Glutamatergic neuron (in vitro differentiated cells): ENCODE results near the gene GPR55. TPM values are rescaled to one million over a fixed set of nuclear protein-coding genes. Genes with fewer than 3 reads are reported as not detected.

Source experiments
- DNase-seq: peaks from one replicate; pipeline ENCODE4 v3.0.0; 2022
- H3K27ac Mint-ChIP-seq: one replicate; pipeline ENCODE4 v1.8.0; 2020; ENCODE audit warnings: mild to moderate bottlenecking, mixed read lengths, inconsistent platforms; ENCODE audit not compliant: unreplicated experiment
- H3K27me3 Mint-ChIP-seq: one replicate; pipeline ENCODE4 v1.8.0; 2020; ENCODE audit warnings: mild to moderate bottlenecking, moderate library complexity, mixed read lengths, inconsistent platforms; ENCODE audit not compliant: unreplicated experiment
- H3K36me3 Mint-ChIP-seq: one replicate; pipeline ENCODE4 v1.8.0; 2020; ENCODE audit warnings: mild to moderate bottlenecking, mixed read lengths, inconsistent platforms; ENCODE audit not compliant: unreplicated experiment
- H3K4me1 Mint-ChIP-seq: one replicate; pipeline ENCODE4 v1.8.0; 2020; ENCODE audit warnings: mild to moderate bottlenecking, low read depth, mixed read lengths, inconsistent platforms; ENCODE audit not compliant: unreplicated experiment
- H3K4me3 Mint-ChIP-seq: one replicate; pipeline ENCODE4 v1.8.0; 2020; ENCODE audit warnings: mild to moderate bottlenecking, mixed read lengths, inconsistent platforms; ENCODE audit not compliant: unreplicated experiment
- H3K9me3 Mint-ChIP-seq: one replicate; pipeline ENCODE4 v1.8.0; 2020; ENCODE audit warnings: mild to moderate bottlenecking, moderate library complexity, mixed read lengths, inconsistent platforms; ENCODE audit not compliant: unreplicated experiment
- total RNA-seq: library from RNA; stranded (reverse); fragmentation: NEBNext Ultra II Directional; extraction: Animal tissue kit (Norgen Biotek cat#: 25700); gene quantifications from one replicate; pipeline ENCODE4 v1.2.1, GENCODE V29; 2021; ENCODE audit not compliant: unreplicated experiment
- TF ChIP-seq, protein P1 (sequence below): fragments of 200-600 bp; sonication (generic); IDR thresholded peaks from one replicate; pipeline ENCODE4 v1.5.0; 2021; ENCODE audit not compliant: partially characterized antibody, unreplicated experiment

The GPR55 gene
- total RNA-seq, 1 donor from 2014 or later: not detected

DNA sequence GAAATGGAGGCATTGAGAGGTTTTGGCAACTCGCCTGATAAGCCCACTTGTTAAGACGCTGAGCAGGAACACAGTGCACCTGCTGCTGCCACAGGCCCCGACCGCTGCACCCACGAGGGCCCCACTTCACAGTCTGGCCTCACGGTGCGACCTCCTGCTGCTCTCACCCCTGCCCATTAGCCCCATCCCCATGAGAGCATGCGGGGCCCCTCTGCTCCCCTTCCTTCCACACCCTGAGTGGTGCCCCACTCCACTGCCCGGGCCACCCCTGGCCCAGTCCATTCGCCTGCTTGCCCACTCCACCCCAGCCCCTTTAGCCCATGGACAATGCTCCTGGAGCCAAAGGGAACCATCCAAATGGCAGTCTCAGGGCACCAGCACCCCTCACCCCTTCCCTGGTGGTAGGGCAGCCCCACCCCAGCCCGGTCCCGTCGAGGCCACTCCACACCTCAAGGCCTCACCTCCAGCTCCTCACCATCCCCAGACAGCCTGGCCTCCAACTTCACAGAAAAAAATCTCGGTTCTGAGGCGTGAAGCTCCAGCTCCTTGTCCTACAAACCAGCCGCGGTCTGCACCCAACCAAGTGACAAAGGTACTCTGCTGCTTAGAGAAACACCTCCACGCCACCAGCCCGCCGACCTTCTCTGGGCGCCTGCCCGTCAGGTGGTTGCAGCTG, 6.7 kb upstream of the GPR55 start:
- Mint-ChIP-seq H3K4me3 (no peak overlapping the region), H3K4me1 (peaks cover 9% of the 10 kb centered on the region), H3K9me3 (peaks cover 4% of the 10 kb centered on the region), H3K27me3 (peaks cover 9% of the 10 kb centered on the region), H3K27ac (no peak overlapping the region), H3K36me3 (no peaks in the 10 kb centered on the region)
- TF ChIP-seq, protein P1, sequence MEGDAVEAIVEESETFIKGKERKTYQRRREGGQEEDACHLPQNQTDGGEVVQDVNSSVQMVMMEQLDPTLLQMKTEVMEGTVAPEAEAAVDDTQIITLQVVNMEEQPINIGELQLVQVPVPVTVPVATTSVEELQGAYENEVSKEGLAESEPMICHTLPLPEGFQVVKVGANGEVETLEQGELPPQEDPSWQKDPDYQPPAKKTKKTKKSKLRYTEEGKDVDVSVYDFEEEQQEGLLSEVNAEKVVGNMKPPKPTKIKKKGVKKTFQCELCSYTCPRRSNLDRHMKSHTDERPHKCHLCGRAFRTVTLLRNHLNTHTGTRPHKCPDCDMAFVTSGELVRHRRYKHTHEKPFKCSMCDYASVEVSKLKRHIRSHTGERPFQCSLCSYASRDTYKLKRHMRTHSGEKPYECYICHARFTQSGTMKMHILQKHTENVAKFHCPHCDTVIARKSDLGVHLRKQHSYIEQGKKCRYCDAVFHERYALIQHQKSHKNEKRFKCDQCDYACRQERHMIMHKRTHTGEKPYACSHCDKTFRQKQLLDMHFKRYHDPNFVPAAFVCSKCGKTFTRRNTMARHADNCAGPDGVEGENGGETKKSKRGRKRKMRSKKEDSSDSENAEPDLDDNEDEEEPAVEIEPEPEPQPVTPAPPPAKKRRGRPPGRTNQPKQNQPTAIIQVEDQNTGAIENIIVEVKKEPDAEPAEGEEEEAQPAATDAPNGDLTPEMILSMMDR: no peak
- no peak for DNase-seq

DNA sequence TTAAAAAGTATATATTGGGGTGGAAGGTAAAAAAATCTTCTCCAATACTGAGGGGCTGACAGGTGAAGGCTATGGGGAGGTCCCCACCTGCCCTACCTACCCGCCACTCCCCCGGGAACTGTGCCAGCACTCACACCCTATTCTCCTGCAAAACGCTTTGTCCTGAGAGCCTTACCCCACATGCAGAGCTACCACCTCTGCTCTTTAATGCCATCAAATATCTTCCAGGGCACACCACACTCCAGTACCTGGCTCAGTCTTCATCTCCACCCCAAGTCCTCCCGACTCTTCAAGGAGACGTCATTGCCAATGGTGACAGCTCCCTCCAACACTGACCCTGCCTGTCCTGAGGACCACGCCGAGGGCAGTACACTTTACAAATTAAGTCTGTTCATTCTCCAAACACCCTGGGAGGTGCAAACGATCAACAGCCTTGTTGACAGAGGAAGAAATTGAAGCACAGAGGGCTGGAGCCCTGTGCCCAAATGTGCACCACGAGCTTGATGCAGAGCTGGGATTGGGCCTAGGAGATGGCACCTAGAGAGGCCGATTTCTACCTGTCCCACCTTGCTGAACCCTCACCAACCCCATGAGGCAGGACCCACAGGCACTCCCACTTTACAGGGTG, 6.0 kb upstream of the GPR55 start:
- Mint-ChIP-seq H3K4me3 (no peak overlapping the region), H3K4me1 (peaks cover 9% of the 10 kb centered on the region), H3K27ac (no peak overlapping the region), H3K36me3 (no peaks in the 10 kb centered on the region), H3K9me3 (peaks cover 4% of the 10 kb centered on the region), H3K27me3 (peaks cover 9% of the 10 kb centered on the region)
- DNase-seq: no peak
- TF ChIP-seq, protein P1: no peak

DNA sequence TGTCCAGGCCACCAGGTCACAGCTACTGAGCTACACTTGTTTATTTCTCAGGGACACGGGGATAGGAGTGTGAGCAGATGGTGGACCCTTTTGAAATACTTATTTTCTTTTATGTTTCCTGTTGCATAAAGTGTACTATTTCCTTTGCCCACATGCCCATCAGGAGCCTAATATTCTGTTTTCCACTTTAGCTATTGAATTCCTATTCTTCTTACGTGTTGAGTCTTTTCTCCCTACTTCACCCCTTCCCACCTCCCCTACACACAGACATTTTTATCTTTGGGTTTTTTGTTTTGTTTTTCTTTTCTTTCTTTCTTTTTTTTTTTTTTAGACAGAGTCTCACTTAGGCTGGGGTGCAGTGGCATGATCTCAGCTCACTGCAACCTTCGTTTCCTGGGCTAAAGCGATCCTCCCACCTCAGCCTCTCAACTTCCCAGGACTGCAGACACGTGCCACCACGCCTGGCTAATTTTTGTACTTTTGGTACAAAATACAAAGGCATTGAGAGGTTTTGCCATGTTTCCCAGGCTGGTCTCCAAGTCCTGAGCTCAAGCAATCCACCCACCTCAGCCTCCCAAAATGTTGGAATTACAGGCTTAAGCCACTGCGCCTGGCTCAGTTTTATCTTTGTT, 5.2 kb upstream of the GPR55 start:
- no peak for DNase-seq
- TF ChIP-seq, protein P1: no peak
- H3K9me3 Mint-ChIP-seq: no peaks in the 10 kb centered on the region
- peaks cover 9% of the 10 kb centered on the region for H3K27me3 Mint-ChIP-seq
- peaks cover 9% of the 10 kb centered on the region for H3K4me1 Mint-ChIP-seq
- H3K36me3 Mint-ChIP-seq: no peaks in the 10 kb centered on the region
- H3K4me3 Mint-ChIP-seq: no peak overlapping the region
- H3K27ac Mint-ChIP-seq: no peak overlapping the region

DNA sequence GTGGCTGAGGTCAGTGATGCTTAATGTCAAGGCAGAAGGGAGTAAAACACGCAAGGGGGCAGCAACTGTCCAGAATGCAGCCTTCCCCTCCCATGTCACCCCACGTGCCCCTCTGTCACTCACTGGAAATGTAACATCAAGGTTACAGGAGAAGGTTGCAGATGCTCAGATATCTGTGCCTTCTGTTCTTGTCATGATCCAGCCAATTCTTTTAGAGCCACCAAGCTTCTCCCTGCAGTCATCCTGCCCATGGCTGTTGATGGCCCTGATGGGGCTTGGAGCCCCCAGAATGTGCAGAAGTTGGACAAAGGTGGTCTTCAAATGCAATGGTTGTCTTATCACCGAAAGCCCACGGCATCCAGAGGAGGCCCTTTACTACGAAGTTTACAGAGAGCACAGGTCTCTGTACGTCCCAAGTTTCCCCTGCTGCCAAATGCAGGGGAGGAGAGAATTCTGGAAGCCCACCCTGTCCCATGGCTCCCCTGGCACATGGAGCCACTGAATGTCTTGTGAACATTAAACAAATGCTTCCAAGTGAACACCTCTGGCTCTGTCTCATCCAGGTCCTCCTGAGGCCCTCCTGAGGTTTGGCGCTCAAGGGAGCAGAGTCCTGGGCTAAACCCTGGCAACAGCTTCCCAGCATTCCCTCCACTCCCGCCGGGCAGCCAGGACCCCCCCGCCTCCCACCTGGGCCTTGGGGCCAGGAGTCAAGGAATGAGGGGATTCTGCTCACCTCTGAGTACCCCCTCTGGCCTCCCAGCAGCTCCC, 4.5 kb upstream of the GPR55 start:
- H3K36me3 Mint-ChIP-seq: no peaks in the 10 kb centered on the region
- DNase-seq: no peak
- TF ChIP-seq, protein P1: no peak
- peaks cover 9% of the 10 kb centered on the region for H3K27me3 Mint-ChIP-seq
- H3K4me1 Mint-ChIP-seq: peaks cover 9% of the 10 kb centered on the region
- H3K27ac Mint-ChIP-seq: no peak overlapping the region
- H3K9me3 Mint-ChIP-seq: no peaks in the 10 kb centered on the region
- H3K4me3 Mint-ChIP-seq: no peak overlapping the region
